ENCODE data around the gene CTSL. TPM values are rescaled to one million over a fixed set of nuclear protein-coding genes. Genes with fewer than 3 reads are reported as not detected.

Gene CTSL
- total and polyA plus RNA-seq, 2 experiments from 2014 or later = 34.5 to 35.3 TPM

DNA sequence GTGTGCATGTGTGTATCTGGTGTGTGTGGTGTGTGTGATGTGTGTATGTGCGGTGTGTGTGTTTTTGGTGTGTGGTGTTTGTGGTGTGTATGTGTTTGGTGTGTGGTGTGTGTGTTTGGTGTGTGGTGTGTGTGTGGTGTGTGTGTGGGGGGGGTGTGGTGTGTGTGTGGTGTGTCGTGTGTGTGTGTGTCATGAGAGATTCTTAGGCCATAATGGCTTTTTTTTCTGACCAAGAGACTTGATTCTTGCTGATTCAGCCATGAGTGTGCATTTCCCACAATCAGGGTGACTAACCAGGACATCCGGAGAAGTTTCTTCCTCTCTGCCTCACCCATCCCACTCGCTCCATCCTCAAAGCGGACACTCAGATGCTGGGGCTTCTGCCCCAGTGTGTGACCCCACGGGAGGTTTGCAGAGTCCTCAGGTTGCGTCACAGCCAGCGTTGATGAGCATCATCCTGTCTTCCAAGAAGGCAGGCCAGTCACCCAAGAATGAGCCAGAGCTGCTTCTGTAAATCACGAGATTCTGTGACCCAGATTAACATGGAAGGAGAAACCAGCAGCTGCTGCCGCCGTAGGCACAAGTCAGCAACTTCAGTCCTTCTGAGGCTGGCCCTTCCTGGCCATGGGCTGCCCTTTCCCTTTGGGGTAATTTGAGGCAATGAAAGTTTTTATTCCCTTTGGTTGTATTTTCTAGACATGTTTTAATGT, 12.5 kb upstream of the CTSL start:
- Mint-ChIP-seq H3K4me3 (no peak overlapping the region), H3K27ac (peak overlapping the region; percentile 75; the same call in 1 of the 2 replicates), H3K27me3 (ENCODE audit: insufficient read depth, low read depth, poor library complexity) (peaks cover 8% of the 10 kb centered on the region), H3K36me3 (ENCODE audit: low read depth) (peaks cover 5% of the 10 kb centered on the region; the same call in 2 of the 3 replicates), H3K4me1 (no peaks in the 10 kb centered on the region), H3K9me3 (no peaks in the 10 kb centered on the region)
- no peaks in the 10 kb centered on the region for H3K27me3 ChIP-seq (ENCODE audit: insufficient read depth)
- no peaks in the 10 kb centered on the region for H3K79me2 ChIP-seq (replicated peaks; ENCODE audit: insufficient read depth)
- ATAC-seq = no peak
- no peaks in the 10 kb centered on the region; the same call in 1 of the 2 replicates for H3K36me3 ChIP-seq (ENCODE audit: insufficient read depth)
- H3F3A ChIP-seq (replicated peaks; ENCODE audit: low read depth) = peaks cover 4% of the 10 kb centered on the region; the same call in 1 of the 2 replicates
- H3K9me2 ChIP-seq (ENCODE audit: insufficient read depth) = no peaks in the 10 kb centered on the region
- no peak overlapping the region for H3K4me3 ChIP-seq
- H3K4me1 ChIP-seq (ENCODE audit: insufficient read depth) = no peaks in the 10 kb centered on the region
- no peak overlapping the region for H3K4me2 ChIP-seq
- no peak overlapping the region for H3K27ac ChIP-seq (ENCODE audit: low read depth)
- H2AFZ ChIP-seq = no peak overlapping the region
- no peaks in the 10 kb centered on the region; the same call in 1 of the 2 replicates for H4K20me1 ChIP-seq (replicated peaks; ENCODE audit: insufficient read depth)
- DNase-seq (ENCODE audit: low spot score) = peak; percentile 27
- TF ChIP-seq CREB1 (CRISPR knock-in tag; IDR thresholded peaks at IDR 0.05; ENCODE audit: low read depth) = no peak
- TF ChIP-seq EZH2 (IDR thresholded peaks at IDR 0.05; ENCODE audit: low read depth, unreplicated experiment) = no peak
- TF ChIP-seq ZNF331 (CRISPR knock-in tag; IDR thresholded peaks at IDR 0.05; ENCODE audit: low read depth) = no peak
- TF ChIP-seq STAT1 (IDR thresholded peaks at IDR 0.05; ENCODE audit: unreplicated experiment) = no peak
- no peak for TF ChIP-seq NANOG (IDR thresholded peaks at IDR 0.05; ENCODE audit: borderline replicate concordance)

DNA sequence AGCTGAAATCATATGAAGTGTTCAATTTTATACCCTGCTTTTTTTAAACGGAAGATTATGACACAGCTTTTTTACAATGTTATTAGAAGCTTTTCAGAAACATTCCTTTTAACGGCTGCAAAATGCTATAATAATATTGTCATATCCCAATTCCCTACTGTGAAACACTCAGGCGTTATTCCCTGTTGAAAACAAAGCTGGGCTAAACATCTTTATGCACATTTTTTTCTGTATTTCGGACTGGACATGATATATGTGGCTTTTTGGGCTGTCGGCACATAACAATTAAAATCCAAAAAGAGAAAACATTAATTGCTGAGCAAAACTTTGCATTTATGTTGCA, 12.0 kb upstream of the CTSL start:
- Mint-ChIP-seq H3K27ac (no peak overlapping the region), H3K27me3 (ENCODE audit: insufficient read depth, low read depth, poor library complexity) (peaks cover 10% of the 10 kb centered on the region), H3K4me3 (no peak overlapping the region), H3K4me1 (no peaks in the 10 kb centered on the region), H3K36me3 (ENCODE audit: low read depth) (peaks cover under 1% of the 10 kb centered on the region; the same call in 1 of the 3 replicates), H3K9me3 (no peaks in the 10 kb centered on the region)
- no peak overlapping the region for H3K27ac ChIP-seq (ENCODE audit: low read depth)
- no peaks in the 10 kb centered on the region; the same call in 1 of the 2 replicates for H3K36me3 ChIP-seq (ENCODE audit: insufficient read depth)
- no peaks in the 10 kb centered on the region; the same call in 1 of the 2 replicates for H4K20me1 ChIP-seq (replicated peaks; ENCODE audit: insufficient read depth)
- H3K4me2 ChIP-seq = no peak overlapping the region
- no peak for TF ChIP-seq POLR2AphosphoS5 (IDR thresholded peaks at IDR 0.05; ENCODE audit: low read depth)
- H2AFZ ChIP-seq = no peak overlapping the region
- H3K4me3 ChIP-seq = no peak overlapping the region
- no peaks in the 10 kb centered on the region for H3K9me2 ChIP-seq (ENCODE audit: insufficient read depth)
- DNase-seq (ENCODE audit: low spot score) (no peak), ATAC-seq (no peak)
- no peaks in the 10 kb centered on the region for H3K4me1 ChIP-seq (ENCODE audit: insufficient read depth)
- H3K27me3 ChIP-seq (ENCODE audit: insufficient read depth) = no peaks in the 10 kb centered on the region
- H3F3A ChIP-seq (replicated peaks; ENCODE audit: low read depth) = peaks cover 4% of the 10 kb centered on the region; the same call in 1 of the 2 replicates
- H3K79me2 ChIP-seq (replicated peaks; ENCODE audit: insufficient read depth) = no peaks in the 10 kb centered on the region

DNA sequence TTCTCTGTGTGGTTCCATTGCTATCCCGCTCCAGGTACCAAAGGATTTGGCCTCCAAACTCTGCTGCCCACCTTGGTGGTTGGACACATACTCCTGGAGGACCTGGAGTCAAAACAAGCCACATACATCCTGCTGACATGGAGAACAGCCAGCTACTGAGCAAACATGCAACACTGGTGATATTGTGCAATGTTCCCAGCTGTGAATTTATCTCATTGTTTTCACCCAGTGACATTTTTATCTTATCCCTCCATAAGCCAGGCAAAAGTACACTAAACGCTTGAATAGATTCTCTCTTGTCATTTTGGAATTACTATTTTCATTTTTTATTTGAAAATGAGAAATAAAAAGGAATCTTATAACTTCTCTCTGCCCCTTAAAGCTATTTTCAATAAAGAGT, 11.1 kb upstream of the CTSL start:
- ATAC-seq (no peak), DNase-seq (ENCODE audit: low spot score) (no peak)
- Histone ChIP-seq H3K4me1 (ENCODE audit: insufficient read depth) (no peaks in the 10 kb centered on the region), H3K9me2 (ENCODE audit: insufficient read depth) (no peaks in the 10 kb centered on the region), H3F3A (replicated peaks; ENCODE audit: low read depth) (peaks cover 4% of the 10 kb centered on the region; the same call in 1 of the 2 replicates), H3K27me3 (ENCODE audit: insufficient read depth) (no peaks in the 10 kb centered on the region), H3K4me2 (no peak overlapping the region), H4K20me1 (replicated peaks; ENCODE audit: insufficient read depth) (no peaks in the 10 kb centered on the region; the same call in 1 of the 2 replicates), H3K36me3 (ENCODE audit: insufficient read depth) (no peaks in the 10 kb centered on the region; the same call in 1 of the 2 replicates), H3K27ac (ENCODE audit: low read depth) (no peak overlapping the region), H2AFZ (no peak overlapping the region), H3K79me2 (replicated peaks; ENCODE audit: insufficient read depth) (no peaks in the 10 kb centered on the region), H3K4me3 (no peak overlapping the region)
- H3K27ac Mint-ChIP-seq = no peak overlapping the region
- no peak for TF ChIP-seq POLR2AphosphoS5 (IDR thresholded peaks at IDR 0.05; ENCODE audit: low read depth)
- TF ChIP-seq EZH2phosphoT487 (IDR thresholded peaks at IDR 0.05; ENCODE audit: unreplicated experiment) = no peak
- no peak for TF ChIP-seq EZH2 (IDR thresholded peaks at IDR 0.05; ENCODE audit: low read depth, unreplicated experiment)
- H3K4me3 Mint-ChIP-seq = no peak overlapping the region
- no peaks in the 10 kb centered on the region for H3K9me3 Mint-ChIP-seq
- peaks cover 11% of the 10 kb centered on the region for H3K27me3 Mint-ChIP-seq (ENCODE audit: insufficient read depth, low read depth, poor library complexity)
- no peaks in the 10 kb centered on the region for H3K36me3 Mint-ChIP-seq (ENCODE audit: low read depth)
- H3K4me1 Mint-ChIP-seq = no peaks in the 10 kb centered on the region
